ENCODE measurements around the gene TRABD.

- TF ChIP-seq POLR2A (IDR thresholded peaks at IDR 0.05; ENCODE audit: low read length), result no peak
- no peak for TF ChIP-seq GATA1 (IDR thresholded peaks at IDR 0.05; ENCODE audit: low read depth, low read length)
These were observed 42.6 kb upstream of the TRABD start for GRCh38 chr22:50143096-50143495.

Measured in erythroblast (primary cell).